ENCODE results near the gene PLCD1. TPM values are rescaled to one million over a fixed set of nuclear protein-coding genes. Genes with fewer than 3 reads are reported as not detected.

PLCD1 gene
- total and polyA plus RNA-seq, 8 donors, result 7.5 to 15.6 (median 10.1) TPM

GRCh38 chr3:38051131-38051530, 21.7 kb upstream of the PLCD1 start:
- no peak overlapping the region for H3K4me3 ChIP-seq
- DNase-seq, result no peak
- 89 to 90% methylated on average over 13 of the region's 13 CpGs for WGBS, 2 donors
- intact Hi-C loops (cut with DNase I), result no loop called here
- FAIRE-seq, result no peak
- H3K36me3 ChIP-seq, result no peaks in the 10 kb centered on the region
- H3K4me1 ChIP-seq, result no peaks in the 10 kb centered on the region
- no peak overlapping the region for H3K27ac ChIP-seq
- no peak for ATAC-seq
- H3K9me3 ChIP-seq, result no peaks in the 10 kb centered on the region
- H3K27me3 ChIP-seq, result no peaks in the 10 kb centered on the region
- TF ChIP-seq, protein P1, sequence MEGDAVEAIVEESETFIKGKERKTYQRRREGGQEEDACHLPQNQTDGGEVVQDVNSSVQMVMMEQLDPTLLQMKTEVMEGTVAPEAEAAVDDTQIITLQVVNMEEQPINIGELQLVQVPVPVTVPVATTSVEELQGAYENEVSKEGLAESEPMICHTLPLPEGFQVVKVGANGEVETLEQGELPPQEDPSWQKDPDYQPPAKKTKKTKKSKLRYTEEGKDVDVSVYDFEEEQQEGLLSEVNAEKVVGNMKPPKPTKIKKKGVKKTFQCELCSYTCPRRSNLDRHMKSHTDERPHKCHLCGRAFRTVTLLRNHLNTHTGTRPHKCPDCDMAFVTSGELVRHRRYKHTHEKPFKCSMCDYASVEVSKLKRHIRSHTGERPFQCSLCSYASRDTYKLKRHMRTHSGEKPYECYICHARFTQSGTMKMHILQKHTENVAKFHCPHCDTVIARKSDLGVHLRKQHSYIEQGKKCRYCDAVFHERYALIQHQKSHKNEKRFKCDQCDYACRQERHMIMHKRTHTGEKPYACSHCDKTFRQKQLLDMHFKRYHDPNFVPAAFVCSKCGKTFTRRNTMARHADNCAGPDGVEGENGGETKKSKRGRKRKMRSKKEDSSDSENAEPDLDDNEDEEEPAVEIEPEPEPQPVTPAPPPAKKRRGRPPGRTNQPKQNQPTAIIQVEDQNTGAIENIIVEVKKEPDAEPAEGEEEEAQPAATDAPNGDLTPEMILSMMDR (IDR thresholded peaks at IDR 0.05), result no peak

DNA sequence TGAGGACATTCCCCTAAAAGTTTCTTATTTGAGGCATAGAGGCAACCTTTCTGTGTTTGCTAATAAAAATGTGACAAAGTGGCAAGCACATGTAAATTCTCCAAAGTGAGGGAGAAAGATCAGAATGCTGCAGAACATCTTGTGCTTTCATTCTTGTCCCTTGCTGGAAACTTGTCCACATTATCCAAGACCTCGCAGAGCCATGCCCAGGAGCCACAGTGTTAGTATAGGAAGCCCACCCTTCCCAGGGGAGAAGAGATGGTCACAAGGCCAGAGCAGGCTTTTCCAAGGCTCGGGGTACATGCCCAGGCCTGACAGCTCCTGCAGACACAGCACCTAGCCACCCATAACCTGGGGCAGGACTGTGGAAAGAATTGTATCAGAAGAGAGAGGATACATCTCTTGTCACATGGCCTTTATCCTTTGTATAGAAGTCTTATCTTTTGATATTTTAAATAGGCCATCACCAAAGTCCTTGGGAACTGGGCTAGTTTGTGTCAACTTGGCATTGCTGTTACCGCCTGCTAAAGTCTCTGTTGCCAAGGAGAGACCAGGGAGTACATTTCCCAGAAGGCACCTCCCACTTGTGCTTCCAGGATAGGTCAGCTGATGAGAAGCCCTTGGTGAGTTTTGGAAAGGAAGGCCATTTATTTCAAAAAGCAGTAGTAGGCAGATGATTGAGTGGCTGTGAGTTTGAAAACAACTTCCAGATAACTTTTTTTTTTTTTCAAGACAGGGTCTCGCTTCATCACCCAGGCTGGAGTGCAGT, 20.1 kb upstream of the PLCD1 start:
- H3K27me3 ChIP-seq, result no peaks in the 10 kb centered on the region
- FAIRE-seq, result no peak
- H3K4me1 ChIP-seq, result no peaks in the 10 kb centered on the region
- H3K9me3 ChIP-seq, result no peaks in the 10 kb centered on the region
- intact Hi-C loops (cut with DNase I), result no loop called here
- no peak overlapping the region for H3K4me3 ChIP-seq
- H3K36me3 ChIP-seq, result no peaks in the 10 kb centered on the region
- DNase-seq, result peak in 1 of 6 donors; percentile 33
- WGBS, 2 donors, result 83 to 84% methylated on average over 4 of the region's 4 CpGs
- no peak overlapping the region for H3K27ac ChIP-seq
- TF ChIP-seq, protein P1 (IDR thresholded peaks at IDR 0.05), result no peak
- ATAC-seq, result peak in 3 of 4 donors; percentile 56 to 89 (median 77)

GRCh38 chr3:38047896-38048295, 18.5 kb upstream of the PLCD1 start:
- FAIRE-seq, result no peak
- TF ChIP-seq, protein P1 (IDR thresholded peaks at IDR 0.05), result no peak
- ATAC-seq, result no peak
- no peak overlapping the region for H3K27ac ChIP-seq
- no peaks in the 10 kb centered on the region for H3K27me3 ChIP-seq
- intact Hi-C loops (cut with DNase I), result no loop called here
- no peaks in the 10 kb centered on the region for H3K36me3 ChIP-seq
- H3K9me3 ChIP-seq, result no peaks in the 10 kb centered on the region
- H3K4me3 ChIP-seq, result no peak overlapping the region
- H3K4me1 ChIP-seq, result no peaks in the 10 kb centered on the region
- DNase-seq, result no peak
- 75 to 77% methylated on average over 2 of the region's 2 CpGs for WGBS, 2 donors

- Histone ChIP-seq H3K9me3 (no peaks in the 10 kb centered on the region), H3K4me1 (no peaks in the 10 kb centered on the region), H3K27me3 (no peaks in the 10 kb centered on the region), H3K4me3 (no peak overlapping the region), H3K36me3 (no peaks in the 10 kb centered on the region), H3K27ac (no peak overlapping the region)
- DNase-seq (no peak), ATAC-seq (no peak), FAIRE-seq (no peak)
- TF ChIP-seq, protein P1 (IDR thresholded peaks at IDR 0.05), result no peak
- WGBS, 2 donors, result 90 to 98% methylated on average over 2 of the region's 2 CpGs
- intact Hi-C loops (cut with DNase I), result no loop called here
These were observed 17.4 kb upstream of the PLCD1 start for GRCh38 chr3:38046821-38047220.

- H3K27ac ChIP-seq, result no peak overlapping the region
- TF ChIP-seq, protein P1 (IDR thresholded peaks at IDR 0.05), result no peak
- DNase-seq (no peak), FAIRE-seq (no peak), ATAC-seq (no peak)
- no peak overlapping the region for H3K4me3 ChIP-seq
- intact Hi-C loops (cut with DNase I), result no loop called here
- no peaks in the 10 kb centered on the region for H3K27me3 ChIP-seq
- no peaks in the 10 kb centered on the region for H3K4me1 ChIP-seq
- no peaks in the 10 kb centered on the region for H3K36me3 ChIP-seq
- no peaks in the 10 kb centered on the region for H3K9me3 ChIP-seq
- 79 to 88% methylated on average over 4 of the region's 4 CpGs for WGBS, 2 donors
These were observed 16.6 kb upstream of the PLCD1 start for GRCh38 chr3:38046027-38046426.
